Activated naive CD4-positive, alpha-beta T cell treated with anti-CD3 and anti-CD28 coated beads for 36 hours (primary cell): ENCODE measurements around the gene TAS2R40. TPM values are rescaled to one million over a fixed set of nuclear protein-coding genes. Genes with fewer than 3 reads are reported as not detected.

Source experiments
- CTCF ChIA-PET: fragments of 350-600 bp; sonication (Branson Sonifier 250); formaldehyde crosslinking; loops from one replicate; lab custom pipeline; 2021; ENCODE audit warnings: antibody characterized with exemption; lab: Charles Lee
- DNase-seq: peaks from one replicate; pipeline ENCODE4 v3.0.0-alpha.2; 2020
- H3K27ac Mint-ChIP-seq: one replicate; pipeline ENCODE4 v1.8.0; 2021; ENCODE audit warnings: mild to moderate bottlenecking, mixed read lengths
- H3K27me3 Mint-ChIP-seq: one replicate; pipeline ENCODE4 v1.8.0; 2021; ENCODE audit warnings: low read depth, mixed read lengths
- H3K36me3 Mint-ChIP-seq: one replicate; pipeline ENCODE4 v1.8.0; 2021; ENCODE audit warnings: low read depth, mixed read lengths
- H3K4me1 Mint-ChIP-seq: one replicate; pipeline ENCODE4 v1.8.0; 2021; ENCODE audit warnings: low read depth, mixed read lengths
- H3K4me3 Mint-ChIP-seq: one replicate; pipeline ENCODE4 v1.8.0; 2021; ENCODE audit warnings: mild to moderate bottlenecking, moderate library complexity, mixed read lengths
- H3K9me3 Mint-ChIP-seq: one replicate; pipeline ENCODE4 v1.8.0; 2021; ENCODE audit warnings: mixed read lengths
- intact Hi-C: fragments of 100-400 bp; cut with micrococcal nuclease; formaldehyde crosslinking; loops from one replicate; pipeline ENCODE4 v1.15.1; 2023
- total RNA-seq, 2 experiments: library from RNA; stranded (reverse); gene quantifications; one replicate each; pipeline ENCODE4 v1.2.3, GENCODE V29; 2021

TAS2R40 gene
- total RNA-seq, 2 experiments from 2014 or later, result not detected

GRCh38 chr7:143271240-143271639 lies 49.4 kb downstream of the TAS2R40 start:
- intact Hi-C loops, result loop anchor here (2.0 kb wide), 1 partner anchor 26 kb away; no protein-coding TSS in a partner anchor
- Mint-ChIP-seq H3K27me3 (no peaks in the 10 kb centered on the region), H3K4me3 (no peak overlapping the region), H3K36me3 (peaks cover 26% of the 10 kb centered on the region), H3K4me1 (peaks cover 33% of the 10 kb centered on the region), H3K27ac (peak overlapping the region; percentile 72), H3K9me3 (no peaks in the 10 kb centered on the region)
- no peak for DNase-seq
- CTCF ChIA-PET, result interaction anchor here (1.0 to 2.1 kb wide), 3 partner anchors 31 to 56 kb away, joined by 3 to 6 read pairs (median 4); no protein-coding TSS in a partner anchor

Other genes with a start within 250 kb of the TAS2R40 start
- not detected for gene OR9A2, start 194.9 kb upstream of the TAS2R40 start, total RNA-seq
- not detected for gene OR6V1, start 169.7 kb upstream of the TAS2R40 start, total RNA-seq
- gene PIP, start 90.0 kb upstream of the TAS2R40 start, total RNA-seq, result not detected
- not detected for gene TAS2R39, start 38.6 kb upstream of the TAS2R40 start, total RNA-seq
- gene GSTK1, start 41.4 kb downstream of the TAS2R40 start, total RNA-seq, result 100 to 1,000 TPM; 186 to 187 TPM
- gene TMEM139, start 62.9 kb downstream of the TAS2R40 start, total RNA-seq, result under 1 TPM; 0.64 to 0.74 TPM
- 100 to 1,000 TPM; 116 to 124 TPM for gene CASP2, start 66.3 kb downstream of the TAS2R40 start, total RNA-seq
- not detected for gene CLCN1, start 94.1 kb downstream of the TAS2R40 start, total RNA-seq
- 1 to 10 TPM; 1.5 to 1.7 TPM for gene FAM131B, start 140.7 kb downstream of the TAS2R40 start, total RNA-seq
- gene ZYX, start 159.3 kb downstream of the TAS2R40 start, total RNA-seq, result 10 to 100 TPM; 75.1 to 81.5 TPM
- gene EPHA1, start 186.8 kb downstream of the TAS2R40 start, total RNA-seq, result 1 to 10 TPM; 1.0 to 1.3 TPM
- not detected for gene TAS2R60, start 221.4 kb downstream of the TAS2R40 start, total RNA-seq